ENCODE results near the gene GALNT14. TPM values are rescaled to one million over a fixed set of nuclear protein-coding genes. Genes with fewer than 3 reads are reported as not detected.

The GALNT14 gene
- polyA plus RNA-seq, 1 experiment, result 0.07 TPM

Other genes starting within 250 kb of the GALNT14 start
- gene CAPN14, start 79.1 kb upstream of the GALNT14 start, polyA plus RNA-seq (2011; rRNA removed), result 0.09 TPM in 2 replicates
- 39.8 and 48.6 TPM in 2 replicates for gene EHD3, start 95.7 kb upstream of the GALNT14 start, polyA plus RNA-seq (2011; rRNA removed)